Endothelial cell of umbilical vein (primary cell): ENCODE data around the gene PDCD1. TPM values are rescaled to one million over a fixed set of nuclear protein-coding genes. Genes with fewer than 3 reads are reported as not detected.

Experiments
- BruUV-seq: library from RNA; stranded (reverse); fragments of 400-500 nt; replicated peaks from 2 replicates; lab custom pipeline; 2021; lab: Mats Ljungman, UMichigan
- CTCF ChIA-PET: fragments of 300-600, 350-600 bp; sonication (Branson Sonifier 250); formaldehyde crosslinking; loops from one replicate; lab custom pipeline; 2021; ENCODE audit warnings: antibody characterized with exemption, inconsistent platforms; lab: Charles Lee
- POLR2A ChIA-PET: fragments of 300-600, 350-600 bp; sonication (Branson Sonifier 250); formaldehyde crosslinking; loops from one replicate; lab custom pipeline; 2021; ENCODE audit warnings: antibody characterized with exemption, inconsistent platforms; lab: Charles Lee
- DNase-seq: peaks from one replicate; pipeline ENCODE4 v3.0.0-alpha.2; 2011; ENCODE audit warnings: low read depth, low spot score
- FAIRE-seq: peaks from 2 replicates; lab custom pipeline; 2011; peaks lifted over from hg19 to GRCh38; lab: Jason Lieb, UNC
- H2AFZ ChIP-seq: 2 replicates; pipeline ENCODE4 v1.6.0; 2012; ENCODE audit warnings: low read depth, low read length, control low read depth, inconsistent platforms
- H3K27ac ChIP-seq: 2 replicates; pipeline ENCODE4 v1.5.1; 2011; ENCODE audit warnings: low read depth, mild to moderate bottlenecking, control low read depth, low read length, moderate library complexity; ENCODE audit not compliant: insufficient read depth
- H3K27me3 ChIP-seq, 2 experiments: 2 replicates each; pipeline versions ENCODE4 v1.6.0 to v1.6.1; 2011; ENCODE audit warnings: low read length in 2 of 2, mixed read lengths in 1 of 2; ENCODE audit not compliant: control insufficient read depth in 2 of 2, insufficient read depth in 2 of 2
- H3K36me3 ChIP-seq, 2 experiments: 2 replicates in 1 of 2; 3 replicates in 1 of 2; pipeline ENCODE4 v1.5.1; 2011; ENCODE audit warnings: low read length in 2 of 2, mild to moderate bottlenecking in 1 of 2, moderate library complexity in 1 of 2; ENCODE audit not compliant: control insufficient read depth in 2 of 2, insufficient read depth in 2 of 2; ENCODE audit errors: extremely low read depth in 1 of 2
- H3K4me1 ChIP-seq: 3 replicates; pipeline ENCODE4 v1.5.1; 2011; ENCODE audit warnings: mild to moderate bottlenecking, low read length; ENCODE audit not compliant: control insufficient read depth, insufficient read depth; ENCODE audit errors: extremely low read depth
- H3K4me2 ChIP-seq: 2 replicates; pipeline ENCODE4 v1.6.1; 2011; ENCODE audit warnings: low read length, control low read depth, mixed read lengths; ENCODE audit not compliant: insufficient read depth
- H3K4me3 ChIP-seq, 3 experiments: fragments of 200-600 bp in 1 of 3; sonication (generic), shearing (Covaris generic) in 1 of 3; replicated peaks in 1 of 3; 2 replicates each; pipeline ENCODE4 v1.5.1; 2011 to 2016; ENCODE audit warnings: control low read depth in 3 of 3, low read length in 3 of 3, mild to moderate bottlenecking in 2 of 3, inconsistent platforms in 1 of 3, low read depth in 1 of 3, moderate library complexity in 1 of 3; ENCODE audit not compliant: insufficient read depth in 1 of 3
- H3K79me2 ChIP-seq: 2 replicates; pipeline ENCODE4 v1.6.0; 2012; ENCODE audit warnings: low read length, inconsistent platforms; ENCODE audit not compliant: control insufficient read depth, insufficient read depth
- H3K9ac ChIP-seq: replicated peaks from 2 replicates; pipeline ENCODE3; 2011; ENCODE audit warnings: low read length, control low read depth; ENCODE audit not compliant: insufficient read depth; ENCODE audit errors: extremely low read depth
- H3K9me1 ChIP-seq: replicated peaks from 3 replicates; pipeline ENCODE4 v1.6.0; 2011; ENCODE audit warnings: mild to moderate bottlenecking, low read length; ENCODE audit not compliant: control insufficient read depth, insufficient read depth; ENCODE audit errors: extremely low read depth
- H3K9me3 ChIP-seq: replicated peaks from 2 replicates; pipeline ENCODE4 v1.5.1; 2012; ENCODE audit warnings: low read length, inconsistent platforms; ENCODE audit not compliant: control insufficient read depth, insufficient read depth
- H4K20me1 ChIP-seq: replicated peaks from 2 replicates; pipeline ENCODE3; 2011; ENCODE audit warnings: mild to moderate bottlenecking, low read length; ENCODE audit not compliant: control insufficient read depth, insufficient read depth; ENCODE audit errors: extremely low read depth
- CTCF ChIP-seq, 2 donors: IDR thresholded peaks; 1 replicate in 1 of 2; 2 replicates in 1 of 2; pipeline ENCODE4 v1.5.1; 2011; ENCODE audit warnings: low read length in 2 of 2, mild to moderate bottlenecking in 2 of 2, moderate library complexity in 2 of 2, control low read depth in 1 of 2, inconsistent platforms in 1 of 2, low read depth in 1 of 2; ENCODE audit not compliant: insufficient read depth in 1 of 2; ENCODE audit errors: extremely low read depth in 1 of 2
- MYC ChIP-seq: IDR thresholded peaks from one replicate; pipeline ENCODE4 v1.6.1; 2011; ENCODE audit warnings: mild to moderate bottlenecking, low read depth, low read length
- dilution Hi-C: fragments of 300-500 bp; cut with MboI; formaldehyde crosslinking; loops from one replicate; pipeline ENCODE4 v1.15.0; 2019; ENCODE audit warnings: low sequenced_read_pairs; ENCODE audit not compliant: extremely low pct_ligation_motif_present
- intact Hi-C: fragments of 100-400 bp; cut with micrococcal nuclease; formaldehyde crosslinking; loops from one replicate; pipeline ENCODE4 v1.10.0; 2022
- polyA plus RNA-seq, 4 experiments: library from polyadenylated mRNA; depleted of rRNA in 3 of 4; stranded (reverse) in 3 of 4; unstranded in 1 of 4; fragments of >200 nt; gene quantifications; 2 replicates each; pipeline versions ENCODE4 v1.2.1 to v1.2.3, GENCODE V29; 2011 to 2012; ENCODE audit warnings: missing spikeins in 1 of 4
- total RNA-seq: library from RNA; stranded (reverse); gene quantifications from 2 replicates; pipeline ENCODE4 v1.2.3, GENCODE V29; 2021

The PDCD1 gene
- total and polyA plus RNA-seq, 2 donors (not counting 3 experiments of a cell fraction or from before 2014, with no cell fraction given) = not detected

DNA sequence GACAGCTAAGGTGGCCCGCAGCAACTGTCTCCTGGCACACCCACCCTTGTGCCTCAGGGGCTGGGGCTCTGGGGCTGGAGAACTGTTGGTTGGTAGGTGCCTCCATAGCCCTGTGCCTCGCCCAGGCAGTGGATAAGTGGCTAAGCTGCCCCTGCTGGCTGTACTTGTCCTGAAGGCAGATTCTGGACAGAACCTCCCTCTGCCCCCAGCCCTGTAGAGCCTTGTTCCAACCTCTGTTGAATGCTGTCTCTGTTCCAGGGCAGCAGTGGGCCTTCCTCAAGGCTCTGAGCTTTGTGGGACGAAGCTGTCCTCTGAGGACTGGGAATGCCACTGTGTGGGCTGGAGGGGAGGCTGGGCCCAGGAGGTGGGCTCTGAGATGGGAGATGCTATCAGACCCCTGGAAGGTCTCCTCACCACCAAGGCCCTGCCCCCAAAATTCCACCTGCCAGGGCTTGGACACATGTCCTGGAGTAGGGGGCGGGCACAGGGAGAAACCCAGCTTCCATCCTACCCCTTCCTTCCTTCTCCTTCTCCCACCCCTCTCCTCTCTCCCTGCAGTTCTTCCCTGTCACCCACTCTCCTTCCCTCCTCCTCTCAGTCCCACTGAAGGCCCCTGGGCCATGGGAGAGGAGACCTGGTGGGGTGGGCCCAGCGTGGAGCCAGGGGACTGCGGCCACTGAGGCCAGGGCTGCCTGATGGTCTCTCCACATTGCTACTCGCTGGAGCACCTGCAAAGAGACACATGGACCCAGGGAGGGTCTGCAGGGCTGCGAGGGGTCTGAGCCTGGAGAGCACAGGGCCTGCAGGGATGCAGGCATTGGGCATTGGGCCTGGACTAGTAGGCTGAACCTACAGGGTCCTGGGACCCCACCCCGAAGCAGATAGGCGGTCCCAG lies 1.7 kb upstream of the PDCD1 start:
- intact Hi-C loops = no loop called here
- no peak overlapping the region for H3K9ac ChIP-seq
- no peaks in the 10 kb centered on the region for H4K20me1 ChIP-seq
- H3K9me3 ChIP-seq = no peaks in the 10 kb centered on the region
- H3K4me3 ChIP-seq = no peak overlapping the region
- no peak overlapping the region for H2AFZ ChIP-seq
- H3K4me2 ChIP-seq = no peak overlapping the region
- POLR2A ChIA-PET = no interaction called here
- no peaks in the 10 kb centered on the region for H3K9me1 ChIP-seq
- H3K79me2 ChIP-seq = no peaks in the 10 kb centered on the region
- no peaks in the 10 kb centered on the region for H3K36me3 ChIP-seq
- dilution Hi-C loops = no loop called here
- TF ChIP-seq CTCF (IDR thresholded peaks at IDR 0.05; ENCODE audit: extremely low read depth in 1 of 2, insufficient read depth in 1 of 2, low read depth in 1 of 2, low read length in 2 of 2) = peak in 1 of 2 donors; percentile 10
- TF ChIP-seq MYC = no peak
- BruUV-seq = no TSS peak
- H3K4me1 ChIP-seq = no peaks in the 10 kb centered on the region
- DNase-seq (no peak), FAIRE-seq (no peak)
- H3K27ac ChIP-seq = no peak overlapping the region
- CTCF ChIA-PET = interaction anchor here (1.0 to 1.4 kb wide), 3 partner anchors 8 to 16 kb away, joined by 3 to 5 read pairs (median 4); no protein-coding TSS in a partner anchor
- H3K27me3 ChIP-seq = peaks cover 0 to 2% of the 10 kb centered on the region in 2 experiments
